NCI-H2196 (cell line): Measurements from ENCODE around the gene MPV17.
"Not testable (repeated sequence)": the region's sequence is repeated elsewhere in the genome, so short reads cannot be mapped to it uniquely, and the experiment has no call there.

Source experiments
- DNase-seq: peaks from one replicate; lab custom pipeline; 2025; ENCODE audit not compliant: unreplicated experiment; lab: John Stamatoyannopoulos, UW

Gene MPV17

GRCh38 chr2:27323596-27324285 lies 844 bp upstream of the MPV17 start:
- DNase-seq: no peak

DNA sequence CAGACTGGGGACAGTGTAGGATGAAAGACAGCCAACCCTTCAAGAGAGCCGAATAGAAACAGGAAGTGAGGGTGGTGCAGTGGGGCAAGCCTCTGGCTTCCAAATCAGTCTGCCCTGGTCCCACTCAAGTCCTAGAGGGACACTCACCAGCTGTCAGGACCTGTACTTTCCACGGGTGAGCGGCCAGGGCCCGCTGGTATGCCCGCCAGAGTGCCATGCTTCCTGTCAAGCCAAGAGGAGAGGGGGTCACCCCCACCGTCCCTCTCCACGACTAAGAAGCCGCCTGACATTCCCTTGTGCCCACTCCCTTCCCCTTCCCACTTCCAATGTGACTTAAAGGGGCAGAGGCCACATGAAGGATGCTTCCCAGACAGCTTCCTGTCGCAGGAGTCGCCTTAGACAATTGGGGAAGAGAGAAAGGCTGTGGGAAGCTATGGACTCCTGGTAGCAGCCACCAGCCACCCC lies 564 bp downstream of the MPV17 start:
- no peak for DNase-seq

- peak; percentile 92 for DNase-seq
Measured at GRCh38 chr2:27320958-27321543, 1.8 kb downstream of the MPV17 start.

GRCh38 chr2:27319839-27320238 lies 3.1 kb downstream of the MPV17 start:
- DNase-seq: not testable (repeated sequence)

GRCh38 chr2:27316655-27317412 lies 6.1 kb downstream of the MPV17 start:
- peak; percentile 76 for DNase-seq

DNA sequence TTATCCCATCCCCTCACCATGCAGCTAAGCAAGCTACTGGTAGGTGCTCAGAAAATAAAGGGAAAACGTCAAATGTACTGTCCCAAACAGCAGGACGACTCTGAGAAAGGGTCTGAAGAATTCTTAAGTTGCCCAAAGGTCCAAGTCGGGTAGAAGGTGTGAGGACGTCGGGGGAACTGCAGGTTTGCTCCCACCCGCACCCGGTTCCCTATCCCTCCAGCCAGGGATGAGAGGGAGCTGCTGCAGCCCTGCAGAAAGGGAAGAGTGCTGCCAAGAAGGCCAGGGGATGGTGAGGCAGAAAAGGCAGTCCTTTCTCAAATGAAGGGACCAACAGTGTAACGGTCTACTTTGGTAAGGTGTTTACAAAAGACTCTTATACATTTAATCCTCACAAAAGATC lies 7.8 kb downstream of the MPV17 start:
- DNase-seq: no peak

DNA sequence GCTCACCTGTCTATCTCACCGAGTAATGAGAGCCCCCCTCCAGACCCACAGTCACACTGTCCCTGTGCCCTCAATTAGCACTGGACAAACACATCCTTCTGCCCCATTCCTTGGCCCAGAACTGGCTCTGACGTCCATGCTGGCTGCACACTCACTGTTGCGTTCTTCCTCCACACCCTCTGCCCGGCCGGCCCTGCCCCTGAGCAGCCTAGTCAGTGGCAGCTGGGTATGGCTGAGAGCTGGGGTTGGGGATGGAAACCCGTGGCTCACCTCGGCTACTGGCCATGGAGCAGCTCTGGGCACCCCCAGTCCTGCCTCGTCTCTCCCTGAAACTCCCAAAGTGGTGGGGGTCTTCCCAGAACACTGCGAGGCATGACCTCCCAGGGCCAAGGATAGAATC lies 8.2 kb downstream of the MPV17 start:
- no peak for DNase-seq

GRCh38 chr2:27313882-27314645 lies 8.8 kb downstream of the MPV17 start:
- DNase-seq: no peak

- no peak for DNase-seq
Measured at GRCh38 chr2:27312152-27312551, 10.7 kb downstream of the MPV17 start.

DNA sequence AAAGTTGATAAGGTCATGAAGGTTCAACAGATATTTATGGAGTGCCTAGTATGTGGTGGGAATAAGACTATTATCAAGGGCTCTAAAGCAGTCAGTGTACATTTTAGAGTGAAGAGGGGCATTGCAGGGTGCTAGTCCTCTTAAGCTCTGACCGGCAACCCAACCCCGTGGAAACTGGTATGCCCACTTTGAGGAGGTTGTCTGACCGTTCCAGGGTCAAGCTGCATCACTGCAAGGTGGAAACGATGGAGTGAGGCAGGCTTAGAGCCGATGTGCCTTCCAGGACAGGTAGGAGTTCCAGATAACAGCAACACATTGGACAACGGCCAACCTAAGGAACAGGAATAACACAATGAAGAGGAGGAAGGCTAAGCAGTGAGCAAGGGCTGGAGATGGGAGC lies 13.2 kb downstream of the MPV17 start:
- no peak for DNase-seq

GRCh38 chr2:27308359-27308881 lies 14.5 kb downstream of the MPV17 start, which contains the start of gene UCN:
UCN (minus strand) TSS chr2:27308445; CDS start chr2:27307895, 550 bp downstream.
- no peak for DNase-seq

DNA sequence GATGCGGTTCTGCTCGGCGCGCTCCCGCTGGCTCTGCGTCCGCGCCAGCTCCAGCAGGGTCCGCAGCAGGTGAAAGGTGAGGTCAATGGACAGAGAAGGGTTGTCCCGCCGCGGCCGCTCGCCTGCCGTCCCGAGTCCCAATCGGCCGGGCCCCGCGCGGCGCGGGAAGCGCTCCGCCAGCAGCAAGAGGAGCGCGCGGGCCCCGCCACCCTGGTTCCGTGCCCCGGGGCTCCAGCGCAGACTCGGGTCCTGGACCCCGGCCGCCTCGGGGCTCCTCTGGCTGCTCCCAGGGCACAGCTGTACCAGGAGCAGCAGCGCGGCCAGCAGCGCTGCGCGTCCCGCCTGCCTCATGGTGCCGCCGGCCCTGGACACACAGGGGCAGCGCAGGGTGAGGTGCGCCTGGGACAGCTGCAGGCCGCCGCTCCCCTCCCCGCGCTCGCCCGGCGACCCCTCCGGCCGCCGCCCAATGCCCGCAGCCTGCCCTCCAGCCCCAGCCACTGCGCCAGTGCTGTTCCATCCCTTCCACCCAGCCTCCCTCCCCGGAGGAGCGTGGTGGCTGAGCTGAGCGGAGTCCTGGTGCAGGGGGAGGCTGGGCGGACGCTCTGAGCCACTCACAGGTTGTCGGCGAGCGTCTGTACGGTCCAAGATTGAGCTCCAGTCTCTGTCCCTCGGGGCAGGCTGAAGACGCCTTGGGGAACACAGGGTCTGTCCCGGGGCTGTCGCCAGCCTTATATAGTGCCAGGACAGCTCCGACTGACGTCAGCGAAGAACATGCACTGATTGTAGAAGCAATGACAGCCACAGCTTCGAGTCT lies 15.1 kb downstream of the MPV17 start:
- DNase-seq: no peak

- no peak for DNase-seq
Measured at GRCh38 chr2:27307287-27307544, 15.7 kb downstream of the MPV17 start.

DNA sequence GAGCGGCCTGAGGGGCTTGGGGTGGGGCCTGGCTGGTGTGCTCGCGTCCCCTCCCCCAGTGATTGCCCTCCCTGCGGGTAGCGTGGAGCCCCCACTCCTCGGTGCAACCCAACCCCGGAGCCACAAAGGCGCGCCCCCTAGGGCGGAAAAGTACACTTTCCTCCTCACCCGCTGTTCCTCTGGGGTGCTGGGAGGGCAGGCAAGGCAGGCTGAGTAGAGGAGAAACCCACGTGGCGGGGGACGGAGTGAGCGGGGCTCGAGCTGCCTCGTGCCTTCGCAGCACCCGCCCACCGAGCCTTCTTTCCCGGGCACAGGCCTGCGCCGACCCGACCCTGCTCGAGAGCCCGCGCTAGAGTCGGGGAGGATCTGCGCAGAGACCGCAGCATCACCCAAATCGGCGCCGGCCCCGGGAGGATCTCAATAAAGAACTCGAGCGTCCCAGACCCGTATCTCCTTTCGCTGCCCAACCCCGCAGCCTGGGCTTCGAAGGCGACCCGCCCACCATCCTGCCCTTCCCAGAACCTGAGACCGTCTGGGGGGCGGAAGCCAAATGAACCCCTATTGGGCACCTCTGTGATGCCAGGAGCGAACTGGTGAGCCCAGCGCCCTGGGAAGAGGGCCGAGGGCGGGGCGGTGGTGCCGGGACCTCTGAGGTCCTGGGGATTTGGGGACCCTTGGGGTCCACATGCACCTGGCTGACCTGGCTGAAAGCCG lies 16.2 kb downstream of the MPV17 start:
- DNase-seq: no peak

DNA sequence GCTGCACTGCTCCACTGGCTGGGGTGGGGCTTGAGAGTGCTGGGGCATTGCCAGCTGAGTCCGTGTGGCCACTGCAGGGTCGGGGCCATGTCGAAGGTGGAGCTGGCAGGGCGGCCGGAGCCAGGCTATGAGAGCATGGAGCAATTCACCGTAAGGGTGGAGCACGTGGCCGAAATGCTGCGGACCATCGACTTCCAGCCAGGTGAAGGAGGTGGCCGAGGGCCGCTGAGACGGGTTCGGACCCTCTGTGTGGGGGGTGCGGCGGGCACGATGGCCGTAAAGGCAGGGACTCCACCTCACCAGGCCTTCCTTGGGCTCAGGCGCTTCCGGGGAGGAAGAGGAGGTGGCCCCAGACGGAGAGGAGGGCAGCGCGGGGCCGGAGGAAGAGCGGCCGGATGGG lies 16.8 kb downstream of the MPV17 start:
- DNase-seq: no peak

DNA sequence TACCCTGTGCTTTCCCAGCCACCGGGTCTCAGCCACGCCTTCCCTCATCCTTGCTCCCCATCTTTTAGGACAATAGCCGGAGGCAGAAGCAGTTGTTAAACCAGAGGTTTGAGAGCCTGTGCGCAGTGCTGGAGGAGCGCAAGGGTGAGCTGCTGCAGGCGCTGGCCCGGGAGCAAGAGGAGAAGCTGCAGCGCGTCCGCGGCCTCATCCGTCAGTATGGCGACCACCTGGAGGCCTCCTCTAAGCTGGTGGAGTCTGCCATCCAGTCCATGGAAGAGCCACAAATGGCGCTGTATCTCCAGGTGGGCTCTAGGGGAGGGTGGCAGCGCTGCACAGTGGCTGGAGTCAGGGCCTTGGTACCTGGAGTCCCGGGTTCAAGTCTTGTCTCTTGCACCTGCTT lies 17.4 kb downstream of the MPV17 start:
- DNase-seq: no peak

GRCh38 chr2:27304488-27305240 lies 18.2 kb downstream of the MPV17 start:
- DNase-seq: no peak

DNA sequence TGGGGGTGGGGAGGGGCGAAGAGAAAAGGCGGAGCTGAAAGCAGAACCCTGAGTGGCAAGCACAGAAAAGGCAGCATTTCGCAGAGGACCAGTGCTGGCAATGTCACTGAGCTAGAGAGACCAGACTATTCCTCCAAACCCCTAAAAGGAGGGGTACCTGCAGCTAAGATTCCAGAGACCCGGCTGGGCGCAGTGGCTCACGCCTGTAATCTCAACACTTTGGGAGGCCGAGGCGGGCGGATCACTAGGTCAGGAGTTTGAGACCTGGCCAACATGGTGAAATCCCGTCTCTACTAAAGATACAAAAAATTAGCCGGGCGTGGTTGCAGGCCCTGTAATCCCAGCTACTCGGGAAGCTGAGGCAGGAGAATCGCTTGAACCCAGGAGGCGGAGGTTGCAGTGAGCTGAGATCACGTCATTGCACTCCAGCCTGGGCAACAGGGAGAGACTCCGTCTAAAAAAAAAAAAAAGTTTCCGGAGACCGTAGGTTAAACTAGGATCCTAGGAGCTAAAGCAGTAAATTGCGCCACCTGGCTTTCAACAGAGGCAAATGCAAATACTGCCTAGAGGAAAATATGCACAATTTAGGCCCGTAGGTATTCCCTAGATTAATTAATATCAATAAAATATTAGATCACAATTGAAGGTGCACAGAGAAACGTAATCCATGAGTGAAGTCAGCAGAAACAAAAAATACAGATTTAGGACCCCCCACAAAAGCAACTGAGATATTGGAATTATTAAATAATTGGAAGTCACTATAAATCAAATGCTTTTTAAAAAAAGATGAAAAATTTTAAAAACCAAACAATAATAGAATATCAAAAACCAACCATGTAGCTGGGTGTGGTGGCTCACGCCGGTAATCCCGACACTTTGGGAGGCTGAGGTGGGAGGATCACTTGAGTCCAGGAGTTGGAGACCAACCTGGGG lies 19.5 kb downstream of the MPV17 start:
- peak; percentile 82 for DNase-seq
